PFSK-1 (cell line): ENCODE data around the gene KCNG2.

Experiments used
- FOXP2 ChIP-seq: optimal IDR thresholded peaks from 2 replicates; pipeline ENCODE3; 2011; ENCODE audit warnings: borderline replicate concordance, control low read depth, inconsistent platforms; ENCODE audit not compliant: insufficient read depth; ENCODE audit errors: extremely low read length, extremely low read depth
- POLR2AphosphoS5 ChIP-seq: IDR thresholded peaks from 2 replicates; pipeline ENCODE4 v1.6.1; 2012; ENCODE audit warnings: low read depth, mild to moderate bottlenecking, control low read depth, low read length, moderate library complexity
- SIN3A ChIP-seq: IDR thresholded peaks from 2 replicates; pipeline ENCODE4 v1.6.1; 2012; ENCODE audit warnings: mild to moderate bottlenecking, low read length, moderate library complexity, borderline replicate concordance; ENCODE audit not compliant: insufficient read depth
- TAF1 ChIP-seq: IDR thresholded peaks from 2 replicates; pipeline ENCODE4 v1.6.1; 2012; ENCODE audit warnings: low read length, control low read depth, borderline replicate concordance; ENCODE audit not compliant: insufficient read depth
- TF ChIP-seq, protein P1 (sequence below), 2 experiments: IDR thresholded peaks; 2 replicates each; pipeline versions ENCODE4 v1.6.1 to v1.8.0; 2011 to 2012; ENCODE audit warnings: low read depth in 2 of 2, low read length in 2 of 2, control low read depth in 1 of 2, inconsistent platforms in 1 of 2, mild to moderate bottlenecking in 1 of 2, moderate library complexity in 1 of 2; ENCODE audit not compliant: insufficient read depth in 1 of 2

KCNG2 gene

DNA sequence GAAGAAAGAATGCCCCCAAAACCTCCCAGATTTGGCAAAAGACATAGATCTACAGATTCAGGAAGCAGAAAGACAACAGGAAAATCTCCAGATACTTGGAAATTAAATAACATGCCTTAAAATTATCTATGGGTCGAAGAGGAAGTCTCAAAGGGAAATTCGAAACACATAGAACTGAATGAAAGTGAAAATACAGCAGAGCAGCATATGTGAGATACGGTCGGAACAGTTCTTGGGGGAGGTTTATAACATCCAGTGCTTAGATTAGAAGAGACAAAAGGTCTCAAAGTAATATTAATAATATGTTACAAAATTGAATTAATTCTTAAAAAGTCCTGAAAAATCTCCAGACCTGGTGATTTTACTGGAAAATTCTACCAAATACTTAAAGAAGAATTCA is 14.3 kb downstream of the KCNG2 start:
- TF ChIP-seq SIN3A, result no peak
- TF ChIP-seq, protein P1, sequence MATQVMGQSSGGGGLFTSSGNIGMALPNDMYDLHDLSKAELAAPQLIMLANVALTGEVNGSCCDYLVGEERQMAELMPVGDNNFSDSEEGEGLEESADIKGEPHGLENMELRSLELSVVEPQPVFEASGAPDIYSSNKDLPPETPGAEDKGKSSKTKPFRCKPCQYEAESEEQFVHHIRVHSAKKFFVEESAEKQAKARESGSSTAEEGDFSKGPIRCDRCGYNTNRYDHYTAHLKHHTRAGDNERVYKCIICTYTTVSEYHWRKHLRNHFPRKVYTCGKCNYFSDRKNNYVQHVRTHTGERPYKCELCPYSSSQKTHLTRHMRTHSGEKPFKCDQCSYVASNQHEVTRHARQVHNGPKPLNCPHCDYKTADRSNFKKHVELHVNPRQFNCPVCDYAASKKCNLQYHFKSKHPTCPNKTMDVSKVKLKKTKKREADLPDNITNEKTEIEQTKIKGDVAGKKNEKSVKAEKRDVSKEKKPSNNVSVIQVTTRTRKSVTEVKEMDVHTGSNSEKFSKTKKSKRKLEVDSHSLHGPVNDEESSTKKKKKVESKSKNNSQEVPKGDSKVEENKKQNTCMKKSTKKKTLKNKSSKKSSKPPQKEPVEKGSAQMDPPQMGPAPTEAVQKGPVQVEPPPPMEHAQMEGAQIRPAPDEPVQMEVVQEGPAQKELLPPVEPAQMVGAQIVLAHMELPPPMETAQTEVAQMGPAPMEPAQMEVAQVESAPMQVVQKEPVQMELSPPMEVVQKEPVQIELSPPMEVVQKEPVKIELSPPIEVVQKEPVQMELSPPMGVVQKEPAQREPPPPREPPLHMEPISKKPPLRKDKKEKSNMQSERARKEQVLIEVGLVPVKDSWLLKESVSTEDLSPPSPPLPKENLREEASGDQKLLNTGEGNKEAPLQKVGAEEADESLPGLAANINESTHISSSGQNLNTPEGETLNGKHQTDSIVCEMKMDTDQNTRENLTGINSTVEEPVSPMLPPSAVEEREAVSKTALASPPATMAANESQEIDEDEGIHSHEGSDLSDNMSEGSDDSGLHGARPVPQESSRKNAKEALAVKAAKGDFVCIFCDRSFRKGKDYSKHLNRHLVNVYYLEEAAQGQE (IDR thresholded peaks at IDR 0.05; ENCODE audit: insufficient read depth in 1 of 2, low read depth in 2 of 2, low read length in 2 of 2), result no peak
- TF ChIP-seq POLR2AphosphoS5, result no peak
- TF ChIP-seq FOXP2, result no peak
- no peak for TF ChIP-seq TAF1

DNA sequence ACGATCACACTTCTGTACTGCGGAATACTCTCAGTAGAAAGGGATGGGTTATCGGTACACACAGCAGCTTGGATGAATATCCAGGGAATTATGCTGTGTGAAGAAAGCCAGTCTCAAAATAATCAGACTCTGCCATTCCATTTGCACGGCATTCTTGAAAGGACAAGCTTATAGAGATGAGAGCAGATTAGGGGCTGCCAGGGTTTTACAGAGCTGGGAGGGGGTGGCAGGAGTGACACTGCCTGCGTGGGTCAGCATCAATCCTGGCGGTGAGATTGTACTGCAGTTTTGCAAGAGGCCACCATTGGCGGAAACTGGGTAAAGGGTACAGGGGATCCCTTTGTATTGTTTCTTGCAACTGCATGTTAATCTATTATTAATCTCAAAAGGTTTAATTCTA is 16.6 kb downstream of the KCNG2 start:
- TF ChIP-seq TAF1 (no peak), FOXP2 (no peak), SIN3A (no peak), POLR2AphosphoS5 (no peak)
- TF ChIP-seq, protein P1 (IDR thresholded peaks at IDR 0.05; ENCODE audit: insufficient read depth in 1 of 2, low read depth in 2 of 2, low read length in 2 of 2), result no peak

DNA sequence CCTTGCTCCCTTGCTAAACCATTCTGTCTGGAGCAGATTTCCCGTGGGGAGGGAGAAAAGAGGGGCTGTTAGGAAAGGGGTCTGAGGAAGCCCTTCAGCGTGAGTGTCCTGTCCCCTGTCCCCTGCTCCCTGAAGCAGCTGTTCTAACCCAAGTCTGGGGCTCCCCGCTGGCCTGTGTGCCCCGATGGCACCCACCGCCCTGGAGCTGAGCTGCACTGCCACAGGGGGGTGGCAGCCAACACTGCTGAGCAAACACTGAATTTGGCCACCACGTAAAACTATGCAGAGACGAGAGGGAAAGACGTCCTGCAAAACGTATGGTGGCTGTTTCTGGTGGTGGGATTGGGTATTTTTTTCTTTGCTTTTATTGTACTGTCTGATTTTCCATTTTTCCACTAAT is 17.9 kb downstream of the KCNG2 start:
- TF ChIP-seq POLR2AphosphoS5 (no peak), TAF1 (no peak), SIN3A (no peak), FOXP2 (no peak)
- TF ChIP-seq, protein P1 (IDR thresholded peaks at IDR 0.05; ENCODE audit: insufficient read depth in 1 of 2, low read depth in 2 of 2, low read length in 2 of 2), result no peak

DNA sequence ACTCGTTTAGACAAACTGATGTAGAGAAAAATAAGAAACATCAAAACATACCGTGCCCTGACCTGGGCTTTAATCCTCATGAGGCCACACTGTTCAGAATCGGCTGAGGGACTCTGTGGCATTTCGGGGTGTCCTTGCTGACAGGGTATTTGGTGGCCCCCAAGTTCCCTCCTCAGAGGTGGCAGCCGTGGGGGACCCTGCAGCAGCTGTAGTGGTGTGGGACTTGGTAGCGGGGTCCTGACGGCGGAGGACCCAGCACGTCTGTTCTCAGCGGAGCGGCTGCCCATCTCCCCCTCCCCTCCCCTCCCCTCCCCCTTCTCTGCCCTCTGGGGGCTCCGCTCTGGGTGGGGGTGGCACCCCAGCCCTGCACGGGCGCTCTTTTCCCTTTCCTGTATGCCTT is 18.4 kb downstream of the KCNG2 start:
- no peak for TF ChIP-seq FOXP2
- TF ChIP-seq POLR2AphosphoS5, result no peak
- no peak for TF ChIP-seq TAF1
- TF ChIP-seq SIN3A, result no peak
- TF ChIP-seq, protein P1 (IDR thresholded peaks at IDR 0.05; ENCODE audit: insufficient read depth in 1 of 2, low read depth in 2 of 2, low read length in 2 of 2), result no peak

DNA sequence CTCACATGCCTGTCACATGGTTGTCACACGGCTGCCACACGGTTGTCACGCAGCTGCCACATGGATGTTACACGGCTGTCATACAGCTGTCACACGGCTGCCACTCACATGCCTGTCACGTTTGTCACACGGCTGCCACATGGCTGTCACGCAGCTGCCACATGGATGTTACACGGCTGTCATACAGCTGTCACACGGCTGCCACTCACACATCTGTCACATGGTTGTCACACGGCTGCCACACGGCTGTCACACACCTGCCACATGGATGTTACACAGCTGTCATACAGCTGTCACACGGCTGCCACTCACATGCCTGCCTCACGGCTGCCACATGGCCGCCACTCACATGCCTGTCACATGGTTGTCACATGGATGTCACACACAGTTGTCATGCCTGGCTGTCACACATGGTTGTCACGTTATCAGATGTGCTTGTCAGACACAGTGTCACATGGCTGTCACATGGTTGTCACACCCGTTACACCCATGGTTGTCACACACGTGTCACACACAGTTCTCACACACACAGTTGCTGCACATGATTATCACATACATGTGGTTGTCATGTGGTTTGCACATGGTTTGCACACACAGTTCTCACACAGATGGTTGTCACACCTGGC is 19.4 kb downstream of the KCNG2 start:
- TF ChIP-seq POLR2AphosphoS5 (no peak), TAF1 (no peak), SIN3A (no peak), FOXP2 (no peak)
- TF ChIP-seq, protein P1 (IDR thresholded peaks at IDR 0.05; ENCODE audit: insufficient read depth in 1 of 2, low read depth in 2 of 2, low read length in 2 of 2), result no peak
